Epidermal melanocyte (primary cell): ENCODE data around the gene SEPTIN12.
A peak's percentile ranks its signal among the peaks of the same experiment; 100 is the strongest.

ENCODE experiments used
- DNase-seq: peaks from one replicate; pipeline ENCODE4 v3.0.0; 2011; ENCODE audit warnings: low spot score; ENCODE audit not compliant: insufficient read length

Gene SEPTIN12

GRCh38 chr16:4803401-4803844 lies 15.3 kb upstream of the SEPTIN12 start:
- DNase-seq: no peak

GRCh38 chr16:4802659-4803287 lies 14.6 kb upstream of the SEPTIN12 start:
- peak; percentile 94 for DNase-seq

GRCh38 chr16:4801962-4802658 lies 14.0 kb upstream of the SEPTIN12 start, which contains the start of gene ROGDI:
ROGDI (minus strand) TSS chr16:4802633; CDS start chr16:4802571, 62 bp downstream.
- DNase-seq: no peak

- DNase-seq: no peak
Observed at GRCh38 chr16:4801051-4801961, 13.2 kb upstream of the SEPTIN12 start.

GRCh38 chr16:4800290-4801041 lies 12.3 kb upstream of the SEPTIN12 start:
- DNase-seq: no peak

GRCh38 chr16:4799171-4799855 lies 11.2 kb upstream of the SEPTIN12 start:
- DNase-seq: no peak

GRCh38 chr16:4798456-4798855 lies 10.3 kb upstream of the SEPTIN12 start:
- DNase-seq: no peak

GRCh38 chr16:4797805-4798252 lies 9.7 kb upstream of the SEPTIN12 start:
- no peak for DNase-seq

GRCh38 chr16:4796982-4797804 lies 9.0 kb upstream of the SEPTIN12 start:
- DNase-seq: no peak

- no peak for DNase-seq
Observed at GRCh38 chr16:4795828-4796572, 7.9 kb upstream of the SEPTIN12 start.

- no peak for DNase-seq
Observed at GRCh38 chr16:4795181-4795827, 7.2 kb upstream of the SEPTIN12 start, which contains the start of gene SMIM22. SMIM22 (plus strand) TSS chr16:4795369; CDS start chr16:4795735, 366 bp downstream.

GRCh38 chr16:4792951-4793513 lies 4.9 kb upstream of the SEPTIN12 start:
- no peak for DNase-seq

GRCh38 chr16:4790871-4791270 lies 2.7 kb upstream of the SEPTIN12 start:
- DNase-seq: no peak

- no peak for DNase-seq
Observed at GRCh38 chr16:4790261-4790660, 2.1 kb upstream of the SEPTIN12 start.

GRCh38 chr16:4788910-4789309 lies 765 bp upstream of the SEPTIN12 start:
- DNase-seq: no peak

- DNase-seq: no peak
Observed at GRCh38 chr16:4788489-4788889, 344 bp upstream of the SEPTIN12 start.

GRCh38 chr16:4787068-4787467 lies 1.1 kb downstream of the SEPTIN12 start:
- DNase-seq: no peak
